Keratinocyte (primary cell): ENCODE measurements around the gene LRRC4C. TPM values are rescaled to one million over a fixed set of nuclear protein-coding genes. Genes with fewer than 3 reads are reported as not detected.

ENCODE experiments used
- DNase-seq: peaks from one replicate; pipeline ENCODE4 v3.0.0-alpha.2; 2011; ENCODE audit warnings: low read depth, missing footprints, low spot score
- FAIRE-seq: peaks from 2 replicates; lab custom pipeline; 2011; peaks lifted over from hg19 to GRCh38; lab: Jason Lieb, UNC
- H2AFZ ChIP-seq: 2 replicates; pipeline ENCODE4 v1.6.0; 2012; ENCODE audit warnings: low read length, control low read depth, inconsistent platforms; ENCODE audit not compliant: control insufficient read depth
- H3K27ac ChIP-seq: 2 replicates; pipeline ENCODE4 v1.5.1; 2011; ENCODE audit warnings: low read length; ENCODE audit not compliant: control insufficient read depth, insufficient read depth
- H3K27me3 ChIP-seq: 3 replicates; pipeline ENCODE4 v1.6.0; 2011; ENCODE audit warnings: low read length; ENCODE audit not compliant: control insufficient read depth, insufficient read depth; ENCODE audit errors: extremely low read depth
- H3K36me3 ChIP-seq, 2 experiments: 2 replicates in 1 of 2; 3 replicates in 1 of 2; pipeline ENCODE4 v1.5.1; 2011; ENCODE audit warnings: low read length in 2 of 2, mild to moderate bottlenecking in 1 of 2; ENCODE audit not compliant: control insufficient read depth in 2 of 2, insufficient read depth in 2 of 2; ENCODE audit errors: extremely low read depth in 1 of 2
- H3K4me1 ChIP-seq: 3 replicates; pipeline ENCODE4 v1.5.1; 2011; ENCODE audit warnings: low read length; ENCODE audit not compliant: control insufficient read depth, insufficient read depth; ENCODE audit errors: extremely low read depth
- H3K4me2 ChIP-seq: 3 replicates; pipeline ENCODE4 v1.6.0; 2011; ENCODE audit warnings: low read depth, low read length; ENCODE audit not compliant: control insufficient read depth, insufficient read depth; ENCODE audit errors: extremely low read depth
- H3K4me3 ChIP-seq, 3 experiments: fragments of 200-600 bp in 1 of 3; sonication (generic) in 1 of 3; 2 replicates in 2 of 3; 3 replicates in 1 of 3; pipeline ENCODE4 v1.5.1; 2011 to 2016; ENCODE audit warnings: low read length in 3 of 3, mild to moderate bottlenecking in 3 of 3, control low read depth in 2 of 3, inconsistent platforms in 1 of 3, low read depth in 1 of 3, mixed read lengths in 1 of 3, mixed run types in 1 of 3, moderate library complexity in 1 of 3; ENCODE audit not compliant: control insufficient read depth in 2 of 3, insufficient read depth in 2 of 3; ENCODE audit errors: extremely low read depth in 1 of 3
- H3K79me2 ChIP-seq: 2 replicates; pipeline ENCODE4 v1.6.0; 2012; ENCODE audit warnings: low read length; ENCODE audit not compliant: control insufficient read depth, insufficient read depth
- H3K9ac ChIP-seq: 3 replicates; pipeline ENCODE4 v1.6.0; 2011; ENCODE audit warnings: low read length; ENCODE audit not compliant: control insufficient read depth, insufficient read depth; ENCODE audit errors: extremely low read depth
- H3K9me1 ChIP-seq: 3 replicates; pipeline ENCODE4 v1.6.0; 2011; ENCODE audit warnings: low read length; ENCODE audit not compliant: control insufficient read depth, insufficient read depth; ENCODE audit errors: extremely low read depth
- H3K9me3 ChIP-seq: 2 replicates; pipeline ENCODE4 v1.5.1; 2012; ENCODE audit warnings: low read depth, low read length; ENCODE audit not compliant: control insufficient read depth
- H4K20me1 ChIP-seq: 3 replicates; pipeline ENCODE4 v1.6.0; 2011; ENCODE audit warnings: low read length; ENCODE audit not compliant: control insufficient read depth, insufficient read depth; ENCODE audit errors: extremely low read depth
- EZH2 ChIP-seq: IDR thresholded peaks from one replicate; pipeline ENCODE4 v1.6.1; 2012; ENCODE audit warnings: inconsistent platforms, mild to moderate bottlenecking, low read length, moderate library complexity
- dilution Hi-C: fragments of 300-500 bp; cut with MboI; formaldehyde crosslinking; loops from one replicate; pipeline ENCODE4 v1.7.0; 2020; ENCODE audit warnings: low sequenced_read_pairs; ENCODE audit not compliant: extremely low pct_ligation_motif_present
- polyA plus RNA-seq, 5 experiments: library from polyadenylated mRNA; depleted of rRNA in 3 of 5; stranded (reverse) in 3 of 5; stranded (forward) in 1 of 5; unstranded in 1 of 5; fragments of >200 nt; gene quantifications; 1 replicate in 1 of 5; 2 replicates in 3 of 5; 3 replicates in 1 of 5; pipeline versions ENCODE4 v1.2.1 to v1.2.3, GENCODE V29; 2011 to 2012; ENCODE audit warnings: missing spikeins in 2 of 5, low read depth in 1 of 5, low replicate concordance in 1 of 5
- TF ChIP-seq, protein P1 (sequence below), 3 experiments: IDR thresholded peaks in 1 of 3; conservative IDR thresholded peaks in 1 of 3; optimal IDR thresholded peaks in 1 of 3; 2 replicates in 2 of 3; 3 replicates in 1 of 3; pipeline versions ENCODE3 to v1.5.1; 2011; ENCODE audit warnings: low read length in 3 of 3, mild to moderate bottlenecking in 3 of 3, moderate library complexity in 2 of 3, control low read depth in 1 of 3, inconsistent platforms in 1 of 3; ENCODE audit not compliant: insufficient read depth in 2 of 3; ENCODE audit errors: extremely low read depth in 1 of 3

Gene LRRC4C
- polyA plus RNA-seq, 1 donor (not counting 4 experiments of a cell fraction or from before 2014, with no cell fraction given): not detected

- no peaks in the 10 kb centered on the region for H3K9me3 ChIP-seq
- H3K79me2 ChIP-seq: no peaks in the 10 kb centered on the region
- no peaks in the 10 kb centered on the region for H3K4me1 ChIP-seq
- no peaks in the 10 kb centered on the region for H3K36me3 ChIP-seq
- dilution Hi-C loops: no loop called here
- no peak overlapping the region for H2AFZ ChIP-seq
- no peak overlapping the region for H3K4me3 ChIP-seq
- H3K27me3 ChIP-seq: peaks cover 26% of the 10 kb centered on the region
- no peak for TF ChIP-seq EZH2
- TF ChIP-seq, protein P1, sequence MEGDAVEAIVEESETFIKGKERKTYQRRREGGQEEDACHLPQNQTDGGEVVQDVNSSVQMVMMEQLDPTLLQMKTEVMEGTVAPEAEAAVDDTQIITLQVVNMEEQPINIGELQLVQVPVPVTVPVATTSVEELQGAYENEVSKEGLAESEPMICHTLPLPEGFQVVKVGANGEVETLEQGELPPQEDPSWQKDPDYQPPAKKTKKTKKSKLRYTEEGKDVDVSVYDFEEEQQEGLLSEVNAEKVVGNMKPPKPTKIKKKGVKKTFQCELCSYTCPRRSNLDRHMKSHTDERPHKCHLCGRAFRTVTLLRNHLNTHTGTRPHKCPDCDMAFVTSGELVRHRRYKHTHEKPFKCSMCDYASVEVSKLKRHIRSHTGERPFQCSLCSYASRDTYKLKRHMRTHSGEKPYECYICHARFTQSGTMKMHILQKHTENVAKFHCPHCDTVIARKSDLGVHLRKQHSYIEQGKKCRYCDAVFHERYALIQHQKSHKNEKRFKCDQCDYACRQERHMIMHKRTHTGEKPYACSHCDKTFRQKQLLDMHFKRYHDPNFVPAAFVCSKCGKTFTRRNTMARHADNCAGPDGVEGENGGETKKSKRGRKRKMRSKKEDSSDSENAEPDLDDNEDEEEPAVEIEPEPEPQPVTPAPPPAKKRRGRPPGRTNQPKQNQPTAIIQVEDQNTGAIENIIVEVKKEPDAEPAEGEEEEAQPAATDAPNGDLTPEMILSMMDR (optimal IDR thresholded peaks at IDR 0.05 in 1 of 3, IDR thresholded peaks at IDR 0.05 in 1 of 3, conservative IDR thresholded peaks at IDR 0.05 in 1 of 3; ENCODE audit: extremely low read depth in 1 of 3, insufficient read depth in 2 of 3, low read length in 3 of 3): no peak
- no peaks in the 10 kb centered on the region for H4K20me1 ChIP-seq
- DNase-seq (no peak), FAIRE-seq (no peak)
- no peaks in the 10 kb centered on the region for H3K9me1 ChIP-seq
- H3K4me2 ChIP-seq: no peak overlapping the region
- H3K9ac ChIP-seq: no peak overlapping the region
- no peak overlapping the region for H3K27ac ChIP-seq
These were observed 2.0 kb downstream of the LRRC4C start for GRCh38 chr11:41457216-41458014.

DNA sequence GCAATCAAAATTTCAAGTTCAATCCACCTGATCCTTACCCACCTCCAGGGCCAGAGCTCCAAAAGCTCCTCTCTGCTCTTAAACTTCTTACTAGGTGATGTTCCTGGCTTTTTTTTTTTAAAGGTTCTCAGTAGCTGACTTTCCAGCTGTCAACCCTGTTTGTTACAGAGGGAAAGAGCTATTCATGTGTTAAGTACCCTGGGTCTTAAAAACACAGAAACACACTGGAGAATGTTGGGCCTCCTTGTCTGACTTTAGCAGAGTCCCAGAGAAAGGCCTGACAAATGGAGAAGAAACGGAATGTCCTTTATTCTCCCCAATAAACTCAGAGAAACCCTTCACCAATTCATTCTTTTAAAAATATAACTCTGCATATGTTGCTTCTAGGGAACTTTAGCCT, 3.2 kb downstream of the LRRC4C start:
- TF ChIP-seq EZH2: no peak
- TF ChIP-seq, protein P1 (optimal IDR thresholded peaks at IDR 0.05 in 1 of 3, IDR thresholded peaks at IDR 0.05 in 1 of 3, conservative IDR thresholded peaks at IDR 0.05 in 1 of 3; ENCODE audit: extremely low read depth in 1 of 3, insufficient read depth in 2 of 3, low read length in 3 of 3): no peak
- dilution Hi-C loops: no loop called here
- Histone ChIP-seq H2AFZ (no peak overlapping the region), H3K9ac (no peak overlapping the region), H3K36me3 (no peaks in the 10 kb centered on the region), H3K4me3 (no peak overlapping the region), H3K27me3 (peaks cover 26% of the 10 kb centered on the region), H3K4me2 (no peak overlapping the region), H3K9me1 (no peaks in the 10 kb centered on the region), H3K27ac (no peak overlapping the region), H4K20me1 (no peaks in the 10 kb centered on the region), H3K79me2 (no peaks in the 10 kb centered on the region), H3K9me3 (no peaks in the 10 kb centered on the region), H3K4me1 (no peaks in the 10 kb centered on the region)
- FAIRE-seq (no peak), DNase-seq (no peak)
